Body of pancreas (tissue), 4 donors: ENCODE measurements around the gene SLC12A9. TPM values are rescaled to one million over a fixed set of nuclear protein-coding genes. Genes with fewer than 3 reads are reported as not detected.
A peak's percentile ranks its signal among the peaks of the same experiment; 100 is the strongest.

Experiments
- ATAC-seq: fragments of 150-250 bp; one replicate; pipeline ENCODE4 v1.9.1; 2016
- DNase-seq, 4 donors: peaks; one replicate each; pipeline ENCODE4 v3.0.0-alpha.2; 2019
- H3K27ac ChIP-seq, 4 donors: fragments of 200-600 bp; sonication (generic); 1 replicate in 3 of 4; 2 replicates in 1 of 4; pipeline versions ENCODE4 v1.5.1 to v1.6.1; 2016 to 2019; ENCODE audit warnings: mild to moderate bottlenecking in 1 of 4, mixed read lengths in 1 of 4, moderate library complexity in 1 of 4
- H3K27me3 ChIP-seq, 2 donors: fragments of 200-600 bp; sonication (generic); one replicate each; pipeline ENCODE4 v1.6.0; 2016; ENCODE audit warnings: mild to moderate bottlenecking in 1 of 2
- H3K36me3 ChIP-seq, 2 donors: fragments of 200-600 bp; sonication (generic); replicated peaks in 1 of 2; 2 replicates each; pipeline ENCODE4 v1.5.1; 2016; ENCODE audit warnings: low read depth in 2 of 2; ENCODE audit not compliant: insufficient read depth in 1 of 2
- H3K4me1 ChIP-seq: fragments of 200-600 bp; sonication (generic); one replicate; pipeline ENCODE4 v1.6.0; 2016
- H3K4me3 ChIP-seq, 2 donors: fragments of 200-600 bp; sonication (generic); 1 replicate in 1 of 2; 2 replicates in 1 of 2; pipeline ENCODE4 v1.5.1; 2016 to 2019
- H3K9me3 ChIP-seq, 3 donors: fragments of 200-600 bp; sonication (generic); 1 replicate in 2 of 3; 2 replicates in 1 of 3; pipeline ENCODE4 v1.5.1; 2016
- CTCF ChIP-seq, 7 experiments: fragments of 450-650 bp in 4 of 7; fragments of 200-600 bp in 3 of 7; sonication (generic) in 3 of 7; IDR thresholded peaks; one replicate each; pipeline ENCODE4 v1.5.1; 2016 to 2019; ENCODE audit warnings: antibody characterized with exemption in 7 of 7
- POLR2A ChIP-seq, 3 donors: fragments of 450-650 bp; IDR thresholded peaks; one replicate each; pipeline ENCODE4 v1.6.1; 2016; ENCODE audit warnings: antibody characterized with exemption in 3 of 3, mild to moderate bottlenecking in 2 of 3
- WGBS, 2 donors: methylation state at CpG; one replicate each; pipeline ENCODE4 v1.1.5; 2017; 5-methylcytosine and 5-hydroxymethylcytosine counted together
- intact Hi-C: fragments of 100-400 bp; cut with DNase I; formaldehyde crosslinking; loops from one replicate; pipeline ENCODE4 v1.15.1; 2023
- total RNA-seq, 2 donors: library from RNA; depleted of rRNA; stranded (reverse); fragments of >200 nt; gene quantifications; one replicate each; pipeline ENCODE4 v1.1.0, GENCODE V29; 2016

Gene SLC12A9
- total RNA-seq, 2 donors from 2014 or later: 12.7 to 38.9 TPM

DNA sequence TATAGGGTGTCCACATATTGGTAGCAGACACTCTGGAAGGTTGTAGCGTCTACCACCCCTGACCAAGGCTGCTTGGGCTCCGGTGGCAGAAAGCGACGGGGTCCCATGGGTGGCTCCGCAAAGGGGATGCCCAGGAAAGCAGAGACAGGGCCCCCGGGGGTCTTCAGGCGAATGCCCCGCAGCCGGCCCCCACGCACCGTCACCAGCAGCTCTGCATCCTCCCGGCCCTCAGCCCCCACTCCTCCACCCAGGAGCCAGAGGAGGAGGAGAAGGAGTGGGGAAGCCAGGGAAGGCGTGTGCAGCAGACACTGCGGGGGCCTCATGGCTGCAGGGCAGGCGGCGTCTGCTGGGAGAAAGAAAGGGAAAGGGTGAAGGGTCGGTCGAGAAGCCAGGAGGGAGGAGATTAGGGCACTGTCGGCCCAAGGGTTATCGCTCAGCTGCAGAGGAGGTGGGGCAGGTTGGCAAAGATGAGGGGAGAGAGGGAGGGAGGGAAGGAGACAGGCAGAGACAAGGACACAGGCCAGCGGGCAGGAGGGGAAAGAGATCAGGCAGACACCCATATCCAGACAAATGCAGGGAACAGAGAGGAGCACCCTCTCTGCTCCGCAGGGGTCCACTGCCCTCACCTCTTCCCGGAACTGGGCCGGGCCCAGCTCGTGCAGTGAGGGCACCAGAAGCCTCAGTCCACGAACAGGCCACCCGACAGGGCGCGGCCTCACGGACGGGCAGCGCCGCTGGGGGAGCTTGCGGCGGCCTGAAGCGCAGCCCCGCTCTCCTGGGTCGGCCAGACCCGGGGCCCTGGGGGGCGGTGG is 41.6 kb downstream of the SLC12A9 start:
- ATAC-seq: no peak
- DNase-seq: peak in 1 of 4 donors; percentile 18
- Histone ChIP-seq H3K27ac (no peak overlapping the region), H3K4me3 (no peak overlapping the region), H3K36me3 (no peaks in the 10 kb centered on the region), H3K9me3 (no peaks in the 10 kb centered on the region), H3K4me1 (peaks cover 53% of the 10 kb centered on the region), H3K27me3 (peaks cover 0 to 18% of the 10 kb centered on the region in 2 donors)
- TF ChIP-seq CTCF (IDR thresholded peaks at IDR 0.05): no peak
- no peak for TF ChIP-seq POLR2A (IDR thresholded peaks at IDR 0.05)
- intact Hi-C loops: loop anchor here (2.0 kb wide), 1 partner anchor 163 kb away; no protein-coding TSS in a partner anchor
- WGBS, 2 donors: 45 to 50% methylated on average over 17 to 38 of the region's 40 CpGs

GRCh38 chr7:100894860-100895700 is 42.6 kb downstream of the SLC12A9 start:
- DNase-seq: peak; percentile 37 to 64 (median 55)
- peaks cover 48% of the 10 kb centered on the region for H3K4me1 ChIP-seq
- intact Hi-C loops: loop anchor here (2.0 kb wide), 1 partner anchor 162 kb away; no protein-coding TSS in a partner anchor
- H3K9me3 ChIP-seq: no peaks in the 10 kb centered on the region
- peaks cover 0 to 18% of the 10 kb centered on the region in 2 donors for H3K27me3 ChIP-seq
- H3K27ac ChIP-seq: no peak overlapping the region
- WGBS, 2 donors: 1 to 2% methylated on average over 32 to 70 of the region's 83 CpGs
- ATAC-seq: peak; percentile 7
- H3K4me3 ChIP-seq: peak overlapping the region; percentile 6 to 18
- H3K36me3 ChIP-seq: no peaks in the 10 kb centered on the region
- no peak for TF ChIP-seq POLR2A (IDR thresholded peaks at IDR 0.05)
- peak; percentile 75 to 82 (median 80) for TF ChIP-seq CTCF (IDR thresholded peaks at IDR 0.05)

DNA sequence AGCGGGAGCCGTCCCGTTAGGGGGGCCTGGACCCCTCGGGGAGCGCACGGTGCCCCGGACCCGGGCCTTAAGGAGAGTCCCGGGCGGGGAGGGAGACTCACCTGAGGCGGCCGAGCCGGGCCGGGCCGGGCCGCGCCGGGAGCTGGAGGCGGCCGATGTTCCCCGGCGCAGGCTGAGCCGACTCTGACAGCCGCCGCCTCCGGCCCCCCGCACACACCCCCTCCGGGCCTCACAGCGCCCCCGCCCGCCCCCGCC is 43.1 kb downstream of the SLC12A9 start, which contains the start of gene ACHE:
Gene ACHE (minus strand): TSS at position 188 of the 255 bp plus-strand sequence. CDS start 1,656 bp downstream, outside the sequence.
- H3K27me3 ChIP-seq: peaks cover 0 to 18% of the 10 kb centered on the region in 2 donors
- ATAC-seq (peak; percentile 12), DNase-seq (no peak)
- 0% methylated on average over 2 to 8 of the region's 32 CpGs for WGBS, 2 donors
- no peaks in the 10 kb centered on the region for H3K9me3 ChIP-seq
- H3K27ac ChIP-seq: peak within 1 kb of the TSS in 2 of 4 donors; percentile 26 to 44
- no peak for TF ChIP-seq CTCF (IDR thresholded peaks at IDR 0.05)
- no peak for TF ChIP-seq POLR2A (IDR thresholded peaks at IDR 0.05)
- peak within 1 kb of the TSS; percentile 6 to 18 for H3K4me3 ChIP-seq
- peaks cover 43% of the 10 kb centered on the region for H3K4me1 ChIP-seq
- no peaks in the 10 kb centered on the region for H3K36me3 ChIP-seq
- intact Hi-C loops: loop anchor here (2.0 kb wide), 1 partner anchor 161 kb away; no protein-coding TSS in a partner anchor

GRCh38 chr7:100895956-100896731 is 43.6 kb downstream of the SLC12A9 start:
- Histone ChIP-seq H3K4me1 (peaks cover 44% of the 10 kb centered on the region), H3K27ac (peak overlapping the region in 2 of 4 donors; percentile 26 to 44), H3K4me3 (no peak overlapping the region), H3K36me3 (no peaks in the 10 kb centered on the region), H3K27me3 (peaks cover 0 to 18% of the 10 kb centered on the region in 2 donors), H3K9me3 (no peaks in the 10 kb centered on the region)
- 4 to 10% methylated on average over 23 to 46 of the region's 54 CpGs for WGBS, 2 donors
- no peak for TF ChIP-seq CTCF (IDR thresholded peaks at IDR 0.05)
- peak in 2 of 3 donors; percentile 15 to 48 for TF ChIP-seq POLR2A (IDR thresholded peaks at IDR 0.05)
- DNase-seq: peak in 3 of 4 donors; percentile 72 to 73 (median 73)
- intact Hi-C loops: loop anchor here (2.0 kb wide), 1 partner anchor 161 kb away; no protein-coding TSS in a partner anchor
- peak; percentile 39 for ATAC-seq
